ENCODE data around the gene SORCS1. TPM values are rescaled to one million over a fixed set of nuclear protein-coding genes. Genes with fewer than 3 reads are reported as not detected.

SORCS1 gene
- total and polyA plus RNA-seq, 2 donors (not counting 1 experiment from before 2014, with no cell fraction given), result not detected

GRCh38 chr10:106612381-106612780 is 552.1 kb downstream of the SORCS1 start:
- Histone ChIP-seq H3K4me1 (ENCODE audit: control insufficient read depth in 2 of 2, insufficient read depth in 2 of 2, low read length in 2 of 2) (no peaks in the 10 kb centered on the region), H3K79me2 (ENCODE audit: control insufficient read depth, insufficient read depth, low read length) (no peaks in the 10 kb centered on the region), H3K4me3 (ENCODE audit: control extremely low read depth in 1 of 5, extremely low read depth in 1 of 5, insufficient read depth in 1 of 5, low read depth in 2 of 5, low read length in 4 of 5) (no peak overlapping the region), H3K4me2 (replicated peaks; ENCODE audit: low read depth, low read length, poor library complexity, severe bottlenecking) (no peak overlapping the region), H3K9ac (ENCODE audit: low read length) (no peak overlapping the region), H3K27me3 (replicated peaks in 1 of 4; ENCODE audit: control extremely low read depth in 1 of 4, control insufficient read depth in 3 of 4, insufficient read depth in 4 of 4, low read length in 3 of 4) (no peaks in the 10 kb centered on the region), H3K27ac (ENCODE audit: low read length in 2 of 2) (no peak overlapping the region), H2AFZ (ENCODE audit: insufficient read depth, low read depth, low read length, poor library complexity, severe bottlenecking) (no peak overlapping the region), H3K36me3 (replicated peaks in 1 of 2; ENCODE audit: control extremely low read depth in 1 of 2, control insufficient read depth in 1 of 2, extremely low read depth in 1 of 2, insufficient read depth in 2 of 2, low read length in 1 of 2) (no peaks in the 10 kb centered on the region), H3K9me3 (ENCODE audit: control extremely low read depth in 1 of 3, control insufficient read depth in 2 of 3, insufficient read depth in 1 of 3, low read length in 2 of 3) (peaks cover 0 to 3% (median 0%) of the 10 kb centered on the region in 3 donors), H4K20me1 (ENCODE audit: control insufficient read depth, insufficient read depth, low read length, poor library complexity, severe bottlenecking) (no peaks in the 10 kb centered on the region)
- POLR2A ChIA-PET, result no interaction called here
- 64% methylated on average over 2 of the region's 6 CpGs for WGBS (ENCODE audit: insufficient coverage)
- CTCF ChIA-PET, result no interaction called here
- H3K4me3 Mint-ChIP-seq, result no peak overlapping the region
- H3K9me3 Mint-ChIP-seq (ENCODE audit: insufficient read depth), result no peaks in the 10 kb centered on the region
- TF ChIP-seq EZH2 (IDR thresholded peaks at IDR 0.05; ENCODE audit: borderline replicate concordance, insufficient read depth, low read depth, low read length, poor library complexity, severe bottlenecking), result no peak
- TF ChIP-seq, protein P1, sequence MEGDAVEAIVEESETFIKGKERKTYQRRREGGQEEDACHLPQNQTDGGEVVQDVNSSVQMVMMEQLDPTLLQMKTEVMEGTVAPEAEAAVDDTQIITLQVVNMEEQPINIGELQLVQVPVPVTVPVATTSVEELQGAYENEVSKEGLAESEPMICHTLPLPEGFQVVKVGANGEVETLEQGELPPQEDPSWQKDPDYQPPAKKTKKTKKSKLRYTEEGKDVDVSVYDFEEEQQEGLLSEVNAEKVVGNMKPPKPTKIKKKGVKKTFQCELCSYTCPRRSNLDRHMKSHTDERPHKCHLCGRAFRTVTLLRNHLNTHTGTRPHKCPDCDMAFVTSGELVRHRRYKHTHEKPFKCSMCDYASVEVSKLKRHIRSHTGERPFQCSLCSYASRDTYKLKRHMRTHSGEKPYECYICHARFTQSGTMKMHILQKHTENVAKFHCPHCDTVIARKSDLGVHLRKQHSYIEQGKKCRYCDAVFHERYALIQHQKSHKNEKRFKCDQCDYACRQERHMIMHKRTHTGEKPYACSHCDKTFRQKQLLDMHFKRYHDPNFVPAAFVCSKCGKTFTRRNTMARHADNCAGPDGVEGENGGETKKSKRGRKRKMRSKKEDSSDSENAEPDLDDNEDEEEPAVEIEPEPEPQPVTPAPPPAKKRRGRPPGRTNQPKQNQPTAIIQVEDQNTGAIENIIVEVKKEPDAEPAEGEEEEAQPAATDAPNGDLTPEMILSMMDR (IDR thresholded peaks at IDR 0.05), result no peak
- no peaks in the 10 kb centered on the region for H3K4me1 Mint-ChIP-seq
- no peak overlapping the region for H3K27ac Mint-ChIP-seq
- DNase-seq, result no peak
- intact Hi-C loops (cut with micrococcal nuclease), result no loop called here
- ATAC-seq (ENCODE audit: low read depth), result no peak
- H3K27me3 Mint-ChIP-seq, result no peaks in the 10 kb centered on the region

DNA sequence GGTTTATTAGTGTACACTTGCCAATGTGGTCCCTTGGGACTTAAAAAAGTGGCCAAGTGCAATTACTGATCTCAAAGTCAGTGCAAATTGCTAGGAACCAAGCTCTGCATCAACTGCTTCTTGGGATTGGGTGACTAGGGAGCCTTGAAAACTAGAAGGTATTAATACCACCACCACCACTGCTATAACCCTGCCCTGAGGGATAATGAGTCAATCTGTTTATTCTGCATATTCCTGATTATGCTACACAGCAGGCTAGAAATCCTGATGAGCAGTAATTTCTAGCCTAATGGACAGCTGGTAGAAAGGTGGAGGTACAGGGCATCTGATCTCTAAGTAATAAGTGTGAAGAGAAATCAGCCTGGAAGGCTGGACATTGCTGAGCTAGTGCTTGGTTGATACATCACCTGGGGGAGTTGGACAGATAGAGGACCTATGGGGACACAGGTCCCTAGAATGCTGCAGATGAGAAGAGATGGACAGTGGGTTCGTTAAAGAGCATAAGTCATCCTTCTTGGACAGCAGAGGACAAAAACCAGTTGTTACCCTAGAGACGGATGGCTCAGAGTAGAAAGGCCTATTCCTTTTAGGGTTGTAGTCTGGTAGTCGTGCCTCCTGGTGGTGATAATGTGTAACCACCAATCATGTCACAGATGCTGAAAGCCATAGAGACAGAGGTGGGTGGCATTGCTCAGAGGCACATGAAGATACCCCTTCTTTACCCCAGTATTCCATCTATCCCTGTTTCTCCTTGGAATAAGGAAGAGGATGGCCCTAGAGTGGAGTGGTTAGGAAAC is 554.8 kb downstream of the SORCS1 start:
- no peaks in the 10 kb centered on the region for H3K4me1 ChIP-seq (ENCODE audit: control insufficient read depth in 2 of 2, insufficient read depth in 2 of 2, low read length in 2 of 2)
- POLR2A ChIA-PET, result no interaction called here
- no peaks in the 10 kb centered on the region for H4K20me1 ChIP-seq (ENCODE audit: control insufficient read depth, insufficient read depth, low read length, poor library complexity, severe bottlenecking)
- DNase-seq (no peak), ATAC-seq (ENCODE audit: low read depth) (no peak)
- Mint-ChIP-seq H3K4me3 (no peak overlapping the region), H3K9me3 (ENCODE audit: insufficient read depth) (no peaks in the 10 kb centered on the region), H3K4me1 (no peaks in the 10 kb centered on the region), H3K27me3 (no peaks in the 10 kb centered on the region), H3K27ac (no peak overlapping the region)
- H2AFZ ChIP-seq (ENCODE audit: insufficient read depth, low read depth, low read length, poor library complexity, severe bottlenecking), result no peak overlapping the region
- H3K27ac ChIP-seq (ENCODE audit: low read length in 2 of 2), result no peak overlapping the region
- WGBS (ENCODE audit: insufficient coverage), result 100% methylated on average over 1 of the region's 3 CpGs
- no peak overlapping the region for H3K4me3 ChIP-seq (ENCODE audit: control extremely low read depth in 1 of 5, extremely low read depth in 1 of 5, insufficient read depth in 1 of 5, low read depth in 2 of 5, low read length in 4 of 5)
- TF ChIP-seq, protein P1 (IDR thresholded peaks at IDR 0.05), result no peak
- no peak for TF ChIP-seq EZH2 (IDR thresholded peaks at IDR 0.05; ENCODE audit: borderline replicate concordance, insufficient read depth, low read depth, low read length, poor library complexity, severe bottlenecking)
- no peaks in the 10 kb centered on the region for H3K79me2 ChIP-seq (ENCODE audit: control insufficient read depth, insufficient read depth, low read length)
- no peak overlapping the region for H3K9ac ChIP-seq (ENCODE audit: low read length)
- no peaks in the 10 kb centered on the region for H3K27me3 ChIP-seq (replicated peaks in 1 of 4; ENCODE audit: control extremely low read depth in 1 of 4, control insufficient read depth in 3 of 4, insufficient read depth in 4 of 4, low read length in 3 of 4)
- CTCF ChIA-PET, result no interaction called here
- H3K36me3 ChIP-seq (replicated peaks in 1 of 2; ENCODE audit: control extremely low read depth in 1 of 2, control insufficient read depth in 1 of 2, extremely low read depth in 1 of 2, insufficient read depth in 2 of 2, low read length in 1 of 2), result no peaks in the 10 kb centered on the region
- no peak overlapping the region for H3K4me2 ChIP-seq (replicated peaks; ENCODE audit: low read depth, low read length, poor library complexity, severe bottlenecking)
- intact Hi-C loops (cut with micrococcal nuclease), result no loop called here
- peaks cover 0 to 7% (median 0%) of the 10 kb centered on the region in 3 donors for H3K9me3 ChIP-seq (ENCODE audit: control extremely low read depth in 1 of 3, control insufficient read depth in 2 of 3, insufficient read depth in 1 of 3, low read length in 2 of 3)
